Measurements from ENCODE around the gene RPL19. TPM values are rescaled to one million over a fixed set of nuclear protein-coding genes. Genes with fewer than 3 reads are reported as not detected.

Gene RPL19
- total and polyA plus RNA-seq, 2 experiments from 2014 or later = 806 to 1,924 TPM

- H3K4me2 ChIP-seq = no peak overlapping the region
- H3K4me1 ChIP-seq (ENCODE audit: insufficient read depth) = peaks cover 9% of the 10 kb centered on the region
- TF ChIP-seq EZH2 (IDR thresholded peaks at IDR 0.05; ENCODE audit: borderline replicate concordance) = no peak
- TF ChIP-seq EZH2phosphoT487 (IDR thresholded peaks at IDR 0.05; ENCODE audit: low read depth, severe bottlenecking, unreplicated experiment) = no peak
- no peak for TF ChIP-seq CTCF (IDR thresholded peaks at IDR 0.05; ENCODE audit: poor library complexity)
- no peaks in the 10 kb centered on the region for H3K36me3 ChIP-seq (replicated peaks; ENCODE audit: insufficient read depth, low read depth)
- no peaks in the 10 kb centered on the region for H3K9me2 ChIP-seq (replicated peaks; ENCODE audit: insufficient read depth)
- H3K4me3 ChIP-seq = no peak overlapping the region
- WGBS (ENCODE audit: low lambda C conversion rate, missing lambda C conversion rate) = 59% methylated on average over 7 of the region's 7 CpGs
- no peak overlapping the region for H3K27ac ChIP-seq
- H3K79me2 ChIP-seq = no peaks in the 10 kb centered on the region
- no peak overlapping the region for H2AFZ ChIP-seq
- no peaks in the 10 kb centered on the region for H4K20me1 ChIP-seq (ENCODE audit: insufficient read depth, poor library complexity, severe bottlenecking)
- no peaks in the 10 kb centered on the region for H3K9me3 ChIP-seq (ENCODE audit: low read depth)
- H3K27me3 ChIP-seq = no peaks in the 10 kb centered on the region
- DNase-seq (ENCODE audit: low spot score) = no peak
These were observed 43.6 kb upstream of the RPL19 start for GRCh38 chr17:39156491-39156890.

- no peaks in the 10 kb centered on the region for H3K79me2 ChIP-seq
- DNase-seq (ENCODE audit: low spot score) = no peak
- no peaks in the 10 kb centered on the region for H3K27me3 ChIP-seq
- no peaks in the 10 kb centered on the region for H4K20me1 ChIP-seq (ENCODE audit: insufficient read depth, poor library complexity, severe bottlenecking)
- WGBS (ENCODE audit: low lambda C conversion rate, missing lambda C conversion rate) = 78% methylated on average over 2 of the region's 2 CpGs
- TF ChIP-seq EZH2 (IDR thresholded peaks at IDR 0.05; ENCODE audit: borderline replicate concordance) = no peak
- no peak for TF ChIP-seq EZH2phosphoT487 (IDR thresholded peaks at IDR 0.05; ENCODE audit: low read depth, severe bottlenecking, unreplicated experiment)
- TF ChIP-seq CTCF (IDR thresholded peaks at IDR 0.05; ENCODE audit: poor library complexity) = no peak
- no peak overlapping the region for H3K27ac ChIP-seq
- no peaks in the 10 kb centered on the region for H3K9me3 ChIP-seq (ENCODE audit: low read depth)
- H3K36me3 ChIP-seq (replicated peaks; ENCODE audit: insufficient read depth, low read depth) = no peaks in the 10 kb centered on the region
- H3K9me2 ChIP-seq (replicated peaks; ENCODE audit: insufficient read depth) = no peaks in the 10 kb centered on the region
- no peak overlapping the region for H3K4me2 ChIP-seq
- H2AFZ ChIP-seq = no peak overlapping the region
- H3K4me3 ChIP-seq = no peak overlapping the region
- no peaks in the 10 kb centered on the region for H3K4me1 ChIP-seq (ENCODE audit: insufficient read depth)
These were observed 41.5 kb upstream of the RPL19 start for GRCh38 chr17:39158623-39159022.

GRCh38 chr17:39161962-39162361 lies 38.1 kb upstream of the RPL19 start:
- H3K9me3 ChIP-seq (ENCODE audit: low read depth) = no peaks in the 10 kb centered on the region
- H3K27ac ChIP-seq = no peak overlapping the region
- peaks cover 13% of the 10 kb centered on the region for H3K27me3 ChIP-seq
- TF ChIP-seq CTCF (IDR thresholded peaks at IDR 0.05; ENCODE audit: poor library complexity) (no peak), EZH2 (IDR thresholded peaks at IDR 0.05; ENCODE audit: borderline replicate concordance) (no peak), EZH2phosphoT487 (IDR thresholded peaks at IDR 0.05; ENCODE audit: low read depth, severe bottlenecking, unreplicated experiment) (no peak)
- no peaks in the 10 kb centered on the region for H4K20me1 ChIP-seq (ENCODE audit: insufficient read depth, poor library complexity, severe bottlenecking)
- H3K36me3 ChIP-seq (replicated peaks; ENCODE audit: insufficient read depth, low read depth) = no peaks in the 10 kb centered on the region
- no peak for DNase-seq (ENCODE audit: low spot score)
- H3K79me2 ChIP-seq = no peaks in the 10 kb centered on the region
- WGBS (ENCODE audit: low lambda C conversion rate, missing lambda C conversion rate) = 91% methylated on average over 2 of the region's 2 CpGs
- no peaks in the 10 kb centered on the region for H3K9me2 ChIP-seq (replicated peaks; ENCODE audit: insufficient read depth)
- H2AFZ ChIP-seq = no peak overlapping the region
- no peaks in the 10 kb centered on the region for H3K4me1 ChIP-seq (ENCODE audit: insufficient read depth)
- no peak overlapping the region for H3K4me3 ChIP-seq
- no peak overlapping the region for H3K4me2 ChIP-seq

- peak; percentile 81 for DNase-seq (ENCODE audit: low spot score)
- no peaks in the 10 kb centered on the region for H3K4me1 ChIP-seq (ENCODE audit: insufficient read depth)
- no peaks in the 10 kb centered on the region for H4K20me1 ChIP-seq (ENCODE audit: insufficient read depth, poor library complexity, severe bottlenecking)
- no peaks in the 10 kb centered on the region for H3K9me3 ChIP-seq (ENCODE audit: low read depth)
- peak overlapping the region; percentile 93 for H3K4me2 ChIP-seq
- H2AFZ ChIP-seq = peak overlapping the region; percentile 41
- peaks cover 13% of the 10 kb centered on the region for H3K27me3 ChIP-seq
- no peak overlapping the region for H3K27ac ChIP-seq
- WGBS (ENCODE audit: low lambda C conversion rate, missing lambda C conversion rate) = 1% methylated on average over 15 of the region's 15 CpGs
- H3K36me3 ChIP-seq (replicated peaks; ENCODE audit: insufficient read depth, low read depth) = no peaks in the 10 kb centered on the region
- H3K9me2 ChIP-seq (replicated peaks; ENCODE audit: insufficient read depth) = no peaks in the 10 kb centered on the region
- no peaks in the 10 kb centered on the region for H3K79me2 ChIP-seq
- no peak overlapping the region for H3K4me3 ChIP-seq
- TF ChIP-seq CTCF (IDR thresholded peaks at IDR 0.05; ENCODE audit: poor library complexity) (peak; percentile 68), EZH2phosphoT487 (IDR thresholded peaks at IDR 0.05; ENCODE audit: low read depth, severe bottlenecking, unreplicated experiment) (no peak), EZH2 (IDR thresholded peaks at IDR 0.05; ENCODE audit: borderline replicate concordance) (no peak)
These were observed 35.4 kb upstream of the RPL19 start for GRCh38 chr17:39164675-39165143.
